Upper lobe of right lung (tissue), 1 donor: ENCODE measurements around the gene CSH2. TPM values are rescaled to one million over a fixed set of nuclear protein-coding genes. Genes with fewer than 3 reads are reported as not detected.
"Not testable (repeated sequence)": the region's sequence is repeated elsewhere in the genome, so short reads cannot be mapped to it uniquely, and the experiment has no call there.

ENCODE experiments used
- ATAC-seq: fragments of 200-7000 bp; cut with Tn5 transposase; one replicate; pipeline ENCODE4 v1.9.1; 2020; ENCODE audit warnings: mild to moderate bottlenecking, moderate library complexity
- DNase-seq: peaks from one replicate; pipeline ENCODE4 v3.0.0-alpha.2; 2020
- H3K27ac ChIP-seq: fragments of 200-600 bp; one replicate; pipeline ENCODE4 v1.8.0; 2022
- H3K27me3 ChIP-seq: fragments of 200-600 bp; one replicate; pipeline ENCODE4 v1.8.0; 2022; ENCODE audit warnings: mild to moderate bottlenecking
- H3K36me3 ChIP-seq: fragments of 200-600 bp; one replicate; pipeline ENCODE4 v1.8.0; 2022
- H3K4me1 ChIP-seq: fragments of 200-600 bp; one replicate; pipeline ENCODE4 v1.8.0; 2022
- H3K4me3 ChIP-seq: fragments of 200-600 bp; one replicate; pipeline ENCODE4 v1.8.0; 2022; ENCODE audit warnings: mild to moderate bottlenecking
- H3K9me3 ChIP-seq: fragments of 200-600 bp; one replicate; pipeline ENCODE4 v1.8.0; 2022
- CTCF ChIP-seq: fragments of 200-600 bp; IDR thresholded peaks from one replicate; pipeline ENCODE4 v1.8.0; 2022; ENCODE audit warnings: antibody characterized with exemption
- intact Hi-C: fragments of 100-400 bp; cut with DNase I; formaldehyde crosslinking; loops from one replicate; pipeline ENCODE4 v1.11.0; 2022
- total RNA-seq: library from RNA; stranded (reverse); fragmentation: NEBNext Ultra II Directional; extraction: Animal tissue kit (Norgen Biotek cat#: 25700); gene quantifications from one replicate; pipeline ENCODE4 v1.2.1, GENCODE V29; 2021
- donor health status: DM: no; HTN: yes; CAD: no; lungs with severe emphysema.

CSH2 gene
- total RNA-seq, 1 donor from 2014 or later, result not detected

- no peak for ATAC-seq
- intact Hi-C loops, result loop anchor here (10.0 kb wide), 2 partner anchors 108 to 218 kb away; partner anchors contain the start of genes ERN1 and ICAM2
Measured at GRCh38 chr17:63916566-63917185, 43.2 kb upstream of the CSH2 start.

GRCh38 chr17:63915753-63916152, 42.3 kb upstream of the CSH2 start:
- H3K9me3 ChIP-seq, H3K27ac ChIP-seq, H3K36me3 ChIP-seq, ATAC-seq, H3K27me3 ChIP-seq, DNase-seq, H3K4me1 ChIP-seq, H3K4me3 ChIP-seq: not testable (repeated sequence)
- intact Hi-C loops, result loop anchor here (10.0 kb wide), 2 partner anchors 109 to 219 kb away; partner anchors contain the start of genes ERN1 and ICAM2

More at GRCh38 chr17:63916566-63917185, 43.2 kb upstream of the CSH2 start:
- Histone ChIP-seq H3K4me1 (peaks cover 4% of the 10 kb centered on the region), H3K27me3 (peaks cover 8% of the 10 kb centered on the region), H3K9me3 (no peaks in the 10 kb centered on the region), H3K27ac (no peak overlapping the region), H3K36me3 (no peaks in the 10 kb centered on the region), H3K4me3 (no peak overlapping the region)
- DNase-seq, result no peak
- no peak for TF ChIP-seq CTCF

- DNase-seq, result no peak
- intact Hi-C loops, result loop anchor here (10.0 kb wide), 2 partner anchors 110 to 220 kb away; partner anchors contain the start of genes ERN1 and ICAM2
- no peak for TF ChIP-seq CTCF
- Histone ChIP-seq H3K36me3 (no peaks in the 10 kb centered on the region), H3K27me3 (peaks cover 8% of the 10 kb centered on the region), H3K4me1 (peaks cover 1% of the 10 kb centered on the region), H3K4me3 (no peak overlapping the region), H3K27ac (no peak overlapping the region), H3K9me3 (no peaks in the 10 kb centered on the region)
- no peak for ATAC-seq
Measured at GRCh38 chr17:63914471-63914870, 41.0 kb upstream of the CSH2 start.

- Histone ChIP-seq H3K9me3 (no peaks in the 10 kb centered on the region), H3K4me3 (no peak overlapping the region), H3K27me3 (no peaks in the 10 kb centered on the region), H3K27ac (no peak overlapping the region), H3K36me3 (no peaks in the 10 kb centered on the region), H3K4me1 (no peaks in the 10 kb centered on the region)
- ATAC-seq (peak; percentile 75), DNase-seq (peak; percentile 51)
- intact Hi-C loops, result loop anchor here (10.0 kb wide), 2 partner anchors 113 to 223 kb away; partner anchors contain the start of genes ERN1 and ICAM2
- peak; percentile 80 for TF ChIP-seq CTCF
Measured at GRCh38 chr17:63911657-63912100, 38.2 kb upstream of the CSH2 start.

- Histone ChIP-seq H3K4me1 (no peaks in the 10 kb centered on the region), H3K4me3 (no peak within 1 kb of the TSS), H3K9me3 (no peaks in the 10 kb centered on the region), H3K27ac (no peak within 1 kb of the TSS), H3K36me3 (no peaks in the 10 kb centered on the region), H3K27me3 (no peaks in the 10 kb centered on the region)
- DNase-seq (peak; percentile 57), ATAC-seq (no peak)
- intact Hi-C loops, result loop anchor here (10.0 kb wide), 2 partner anchors 114 to 224 kb away; partner anchors contain the start of genes ERN1 and ICAM2
- TF ChIP-seq CTCF, result no peak
Measured at GRCh38 chr17:63911041-63911635, 37.7 kb upstream of the CSH2 start, which contains the start of gene CSHL1. Gene CSHL1 (minus strand): TSS chr17:63911258. CDS start chr17:63911196, 62 bp downstream.

- peak; percentile 46 for DNase-seq
- Histone ChIP-seq H3K4me3 (no peak overlapping the region), H3K27me3 (no peaks in the 10 kb centered on the region), H3K9me3 (no peaks in the 10 kb centered on the region), H3K36me3 (no peaks in the 10 kb centered on the region), H3K4me1 (no peaks in the 10 kb centered on the region), H3K27ac (no peak overlapping the region)
- no peak for TF ChIP-seq CTCF
- no peak for ATAC-seq
- intact Hi-C loops, result loop anchor here (10.0 kb wide), 2 partner anchors 115 to 225 kb away; partner anchors contain the start of genes ERN1 and ICAM2
Measured at GRCh38 chr17:63910096-63910495, 36.6 kb upstream of the CSH2 start.

GRCh38 chr17:63909586-63909985, 36.1 kb upstream of the CSH2 start:
- peak; percentile 8 for DNase-seq
- H3K4me1 ChIP-seq, H3K27me3 ChIP-seq, intact Hi-C loops, H3K27ac ChIP-seq, H3K36me3 ChIP-seq, H3K4me3 ChIP-seq, H3K9me3 ChIP-seq, ATAC-seq: not testable (repeated sequence)
